ENCODE data around the gene DPYSL5. TPM values are rescaled to one million over a fixed set of nuclear protein-coding genes. Genes with fewer than 3 reads are reported as not detected.

DPYSL5 gene
- total and polyA plus RNA-seq, 4 donors = not detected

GRCh38 chr2:26809211-26809610 lies 38.7 kb upstream of the DPYSL5 start:
- no peak for DNase-seq (ENCODE audit: low spot score)
- no peaks in the 10 kb centered on the region for H3K36me3 ChIP-seq (ENCODE audit: control insufficient read depth in 4 of 4, insufficient read depth in 3 of 4, low read depth in 1 of 4, low read length in 3 of 4)
- no peak overlapping the region for H3K9ac ChIP-seq (ENCODE audit: low read depth in 1 of 2, low read length in 2 of 2)
- H3K27me3 ChIP-seq (ENCODE audit: control insufficient read depth in 4 of 4, insufficient read depth in 4 of 4, low read length in 3 of 4) = peaks cover 0 to 4% (median 0%) of the 10 kb centered on the region in 4 donors
- H3K9me3 ChIP-seq (ENCODE audit: control insufficient read depth in 4 of 4, low read length in 3 of 4) = no peaks in the 10 kb centered on the region
- H3K4me1 ChIP-seq (ENCODE audit: control insufficient read depth in 4 of 4, insufficient read depth in 4 of 4, low read length in 3 of 4) = no peaks in the 10 kb centered on the region
- H3K27ac ChIP-seq (ENCODE audit: low read depth in 1 of 2, low read length in 2 of 2) = no peak overlapping the region
- TF ChIP-seq YY1 (IDR thresholded peaks at IDR 0.05) (no peak), SP1 (IDR thresholded peaks at IDR 0.05) (no peak), HNF4G (IDR thresholded peaks at IDR 0.05) (no peak), EGR1 (IDR thresholded peaks at IDR 0.05; ENCODE audit: low read depth in 2 of 2) (no peak), NR2F2 (IDR thresholded peaks at IDR 0.05) (no peak), CTCF (IDR thresholded peaks at IDR 0.05; ENCODE audit: low read depth, low read length, missing input control) (no peak), FOXA2 (IDR thresholded peaks at IDR 0.05) (no peak), MAX (IDR thresholded peaks at IDR 0.05) (no peak), RAD21 (IDR thresholded peaks at IDR 0.05) (no peak), JUND (IDR thresholded peaks at IDR 0.05) (no peak)
- H3K4me3 ChIP-seq (ENCODE audit: low read depth in 1 of 3, low read length in 3 of 3) = no peak overlapping the region
- WGBS = 87% methylated on average over 3 of the region's 3 CpGs

GRCh38 chr2:26809876-26810577 lies 37.9 kb upstream of the DPYSL5 start:
- Histone ChIP-seq H3K36me3 (ENCODE audit: control insufficient read depth in 4 of 4, insufficient read depth in 3 of 4, low read depth in 1 of 4, low read length in 3 of 4) (no peaks in the 10 kb centered on the region), H3K27ac (ENCODE audit: low read depth in 1 of 2, low read length in 2 of 2) (no peak overlapping the region), H3K4me1 (ENCODE audit: control insufficient read depth in 4 of 4, insufficient read depth in 4 of 4, low read length in 3 of 4) (no peaks in the 10 kb centered on the region), H3K4me3 (ENCODE audit: low read depth in 1 of 3, low read length in 3 of 3) (no peak overlapping the region), H3K27me3 (ENCODE audit: control insufficient read depth in 4 of 4, insufficient read depth in 4 of 4, low read length in 3 of 4) (peaks cover 0 to 4% (median 0%) of the 10 kb centered on the region in 4 donors), H3K9me3 (ENCODE audit: control insufficient read depth in 4 of 4, low read length in 3 of 4) (no peaks in the 10 kb centered on the region), H3K9ac (ENCODE audit: low read depth in 1 of 2, low read length in 2 of 2) (no peak overlapping the region)
- WGBS = 49% methylated on average over 6 of the region's 6 CpGs
- DNase-seq (ENCODE audit: low spot score) = no peak
- no peak for TF ChIP-seq HNF4A (conservative IDR thresholded peaks at IDR 0.05)
- no peak for TF ChIP-seq ZBTB33 (IDR thresholded peaks at IDR 0.05)
- no peak for TF ChIP-seq TAF1 (conservative IDR thresholded peaks at IDR 0.05)
- TF ChIP-seq EGR1 (IDR thresholded peaks at IDR 0.05; ENCODE audit: low read depth in 2 of 2) = no peak

- no peak overlapping the region for H3K27ac ChIP-seq (ENCODE audit: low read depth in 1 of 2, low read length in 2 of 2)
- no peaks in the 10 kb centered on the region for H3K9me3 ChIP-seq (ENCODE audit: control insufficient read depth in 4 of 4, low read length in 3 of 4)
- H3K36me3 ChIP-seq (ENCODE audit: control insufficient read depth in 4 of 4, insufficient read depth in 3 of 4, low read depth in 1 of 4, low read length in 3 of 4) = no peaks in the 10 kb centered on the region
- peaks cover 0 to 4% (median 0%) of the 10 kb centered on the region in 4 donors for H3K27me3 ChIP-seq (ENCODE audit: control insufficient read depth in 4 of 4, insufficient read depth in 4 of 4, low read length in 3 of 4)
- DNase-seq (ENCODE audit: low spot score) = no peak
- H3K9ac ChIP-seq (ENCODE audit: low read depth in 1 of 2, low read length in 2 of 2) = no peak overlapping the region
- H3K4me3 ChIP-seq (ENCODE audit: low read depth in 1 of 3, low read length in 3 of 3) = no peak overlapping the region
- 79% methylated on average over 8 of the region's 8 CpGs for WGBS
- H3K4me1 ChIP-seq (ENCODE audit: control insufficient read depth in 4 of 4, insufficient read depth in 4 of 4, low read length in 3 of 4) = no peaks in the 10 kb centered on the region
- no peak for TF ChIP-seq NR2F2 (IDR thresholded peaks at IDR 0.05)
- TF ChIP-seq RAD21 (IDR thresholded peaks at IDR 0.05) = no peak
- TF ChIP-seq RXRA (IDR thresholded peaks at IDR 0.05) = no peak
- no peak for TF ChIP-seq TAF1 (conservative IDR thresholded peaks at IDR 0.05)
- TF ChIP-seq HNF4A (conservative IDR thresholded peaks at IDR 0.05) = no peak
- TF ChIP-seq HNF4G (IDR thresholded peaks at IDR 0.05) = no peak
- TF ChIP-seq, protein P1, sequence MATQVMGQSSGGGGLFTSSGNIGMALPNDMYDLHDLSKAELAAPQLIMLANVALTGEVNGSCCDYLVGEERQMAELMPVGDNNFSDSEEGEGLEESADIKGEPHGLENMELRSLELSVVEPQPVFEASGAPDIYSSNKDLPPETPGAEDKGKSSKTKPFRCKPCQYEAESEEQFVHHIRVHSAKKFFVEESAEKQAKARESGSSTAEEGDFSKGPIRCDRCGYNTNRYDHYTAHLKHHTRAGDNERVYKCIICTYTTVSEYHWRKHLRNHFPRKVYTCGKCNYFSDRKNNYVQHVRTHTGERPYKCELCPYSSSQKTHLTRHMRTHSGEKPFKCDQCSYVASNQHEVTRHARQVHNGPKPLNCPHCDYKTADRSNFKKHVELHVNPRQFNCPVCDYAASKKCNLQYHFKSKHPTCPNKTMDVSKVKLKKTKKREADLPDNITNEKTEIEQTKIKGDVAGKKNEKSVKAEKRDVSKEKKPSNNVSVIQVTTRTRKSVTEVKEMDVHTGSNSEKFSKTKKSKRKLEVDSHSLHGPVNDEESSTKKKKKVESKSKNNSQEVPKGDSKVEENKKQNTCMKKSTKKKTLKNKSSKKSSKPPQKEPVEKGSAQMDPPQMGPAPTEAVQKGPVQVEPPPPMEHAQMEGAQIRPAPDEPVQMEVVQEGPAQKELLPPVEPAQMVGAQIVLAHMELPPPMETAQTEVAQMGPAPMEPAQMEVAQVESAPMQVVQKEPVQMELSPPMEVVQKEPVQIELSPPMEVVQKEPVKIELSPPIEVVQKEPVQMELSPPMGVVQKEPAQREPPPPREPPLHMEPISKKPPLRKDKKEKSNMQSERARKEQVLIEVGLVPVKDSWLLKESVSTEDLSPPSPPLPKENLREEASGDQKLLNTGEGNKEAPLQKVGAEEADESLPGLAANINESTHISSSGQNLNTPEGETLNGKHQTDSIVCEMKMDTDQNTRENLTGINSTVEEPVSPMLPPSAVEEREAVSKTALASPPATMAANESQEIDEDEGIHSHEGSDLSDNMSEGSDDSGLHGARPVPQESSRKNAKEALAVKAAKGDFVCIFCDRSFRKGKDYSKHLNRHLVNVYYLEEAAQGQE (IDR thresholded peaks at IDR 0.05) = no peak
- TF ChIP-seq MAX (IDR thresholded peaks at IDR 0.05) = no peak
- TF ChIP-seq FOXA2 (IDR thresholded peaks at IDR 0.05) = no peak
- no peak for TF ChIP-seq JUND (IDR thresholded peaks at IDR 0.05)
- no peak for TF ChIP-seq SP1 (IDR thresholded peaks at IDR 0.05)
- TF ChIP-seq YY1 (IDR thresholded peaks at IDR 0.05) = no peak
- TF ChIP-seq ZBTB33 (IDR thresholded peaks at IDR 0.05) = no peak
- no peak for TF ChIP-seq EGR1 (IDR thresholded peaks at IDR 0.05; ENCODE audit: low read depth in 2 of 2)
Observed at GRCh38 chr2:26811261-26811660, 36.7 kb upstream of the DPYSL5 start.

Data from liver (tissue), 9 donors.